ENCODE results near the gene TFAP2E. TPM values are rescaled to one million over a fixed set of nuclear protein-coding genes. Genes with fewer than 3 reads are reported as not detected.
"Not testable (repeated sequence)": the region's sequence is repeated elsewhere in the genome, so short reads cannot be mapped to it uniquely, and the experiment has no call there.

The TFAP2E gene
- total RNA-seq, 1 donor, result 1.3 TPM

DNA sequence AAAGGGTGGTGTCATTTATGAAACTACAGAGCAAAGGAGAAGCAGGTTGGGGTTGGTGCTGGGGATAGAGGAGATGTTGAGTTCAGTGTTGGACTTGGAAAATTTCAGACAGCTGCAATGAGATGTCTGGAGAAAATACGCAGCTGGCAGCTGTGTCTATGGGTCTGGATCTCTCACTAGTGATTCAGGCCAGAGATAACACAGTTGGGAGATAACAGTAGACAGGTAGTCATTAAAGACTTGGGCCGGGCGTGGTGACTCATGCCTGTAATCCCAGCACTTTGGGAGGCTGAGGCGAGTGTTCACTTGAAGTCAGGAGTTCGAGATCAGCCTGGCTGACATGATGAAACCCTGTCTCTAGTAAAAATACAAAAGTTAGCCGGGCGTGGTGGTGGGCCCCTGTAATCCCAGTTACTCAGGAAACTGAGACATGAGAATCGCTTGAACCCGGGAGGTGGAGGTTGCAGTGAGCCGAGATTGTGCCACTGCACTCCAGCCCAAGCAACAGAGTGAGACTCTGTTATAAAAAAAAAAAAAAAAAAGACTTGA, 2.5 kb upstream of the TFAP2E start:
- no peak for DNase-seq (ENCODE audit: low read depth in 2 of 3, low spot score in 2 of 3)

DNA sequence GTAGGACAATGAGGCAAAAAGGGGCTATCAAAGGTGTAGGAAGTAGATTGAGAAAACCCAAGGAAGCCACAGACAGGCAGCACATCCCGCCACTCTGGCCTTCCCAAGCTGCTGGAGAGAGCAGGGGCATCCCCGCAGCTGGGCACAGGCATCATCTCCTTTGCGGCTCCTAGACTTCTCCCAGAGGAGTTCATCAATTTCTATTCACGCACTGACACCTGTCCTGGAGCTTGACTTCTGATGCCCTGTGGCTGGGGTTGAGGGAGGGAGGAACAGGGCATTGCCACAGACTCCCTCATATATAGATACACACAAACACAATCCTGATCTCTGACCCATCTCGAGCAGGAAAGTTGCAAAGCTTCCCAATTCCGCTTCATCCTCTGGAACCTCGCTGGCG, 1.9 kb upstream of the TFAP2E start:
- DNase-seq (ENCODE audit: low read depth in 2 of 3, low spot score in 2 of 3), result no peak

DNA sequence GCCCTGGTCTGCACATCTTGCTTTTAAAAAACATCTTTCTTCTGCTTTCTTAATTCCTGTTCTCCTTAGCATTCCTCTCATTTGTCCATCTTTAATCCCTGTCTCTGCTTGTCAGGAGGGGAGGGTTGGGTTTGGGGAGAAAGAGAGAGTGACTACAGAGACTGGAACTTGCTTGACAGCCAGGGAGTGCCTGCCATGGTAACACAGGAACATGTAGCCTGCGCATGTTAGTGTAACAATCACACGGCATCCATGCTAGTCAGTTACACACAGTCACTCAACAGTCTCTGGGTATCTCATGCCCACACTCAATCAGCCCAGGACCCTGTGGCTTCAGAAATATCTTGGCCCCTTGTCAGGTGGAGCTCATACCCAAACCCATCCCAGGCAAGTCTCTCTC, 818 bp upstream of the TFAP2E start:
- DNase-seq (ENCODE audit: low read depth in 2 of 3, low spot score in 2 of 3), result no peak

DNA sequence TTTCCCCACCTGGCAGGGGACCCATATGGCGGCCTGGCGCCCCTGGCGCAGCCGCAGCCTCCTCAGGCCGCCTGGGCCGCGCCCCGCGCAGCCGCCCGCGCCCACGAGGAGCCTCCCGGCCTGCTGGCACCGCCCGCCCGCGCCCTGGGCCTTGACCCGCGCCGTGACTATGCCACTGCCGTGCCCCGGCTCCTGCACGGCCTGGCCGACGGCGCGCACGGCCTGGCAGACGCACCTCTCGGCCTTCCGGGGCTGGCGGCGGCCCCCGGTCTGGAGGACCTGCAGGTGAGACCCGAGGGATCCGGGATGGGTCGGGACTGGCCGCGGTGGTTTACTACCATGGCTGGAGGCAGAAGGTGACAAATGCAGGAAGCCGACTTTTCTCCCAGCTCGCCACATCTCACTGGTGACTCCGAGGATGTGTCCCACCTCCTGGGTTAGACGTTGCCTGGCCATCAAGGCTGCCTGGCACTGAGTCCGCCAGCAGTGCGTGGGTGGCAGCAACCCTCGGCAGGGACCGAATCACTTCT, 1.1 kb downstream of the TFAP2E start:
- no peak for DNase-seq (ENCODE audit: low read depth in 2 of 3, low spot score in 2 of 3)

DNA sequence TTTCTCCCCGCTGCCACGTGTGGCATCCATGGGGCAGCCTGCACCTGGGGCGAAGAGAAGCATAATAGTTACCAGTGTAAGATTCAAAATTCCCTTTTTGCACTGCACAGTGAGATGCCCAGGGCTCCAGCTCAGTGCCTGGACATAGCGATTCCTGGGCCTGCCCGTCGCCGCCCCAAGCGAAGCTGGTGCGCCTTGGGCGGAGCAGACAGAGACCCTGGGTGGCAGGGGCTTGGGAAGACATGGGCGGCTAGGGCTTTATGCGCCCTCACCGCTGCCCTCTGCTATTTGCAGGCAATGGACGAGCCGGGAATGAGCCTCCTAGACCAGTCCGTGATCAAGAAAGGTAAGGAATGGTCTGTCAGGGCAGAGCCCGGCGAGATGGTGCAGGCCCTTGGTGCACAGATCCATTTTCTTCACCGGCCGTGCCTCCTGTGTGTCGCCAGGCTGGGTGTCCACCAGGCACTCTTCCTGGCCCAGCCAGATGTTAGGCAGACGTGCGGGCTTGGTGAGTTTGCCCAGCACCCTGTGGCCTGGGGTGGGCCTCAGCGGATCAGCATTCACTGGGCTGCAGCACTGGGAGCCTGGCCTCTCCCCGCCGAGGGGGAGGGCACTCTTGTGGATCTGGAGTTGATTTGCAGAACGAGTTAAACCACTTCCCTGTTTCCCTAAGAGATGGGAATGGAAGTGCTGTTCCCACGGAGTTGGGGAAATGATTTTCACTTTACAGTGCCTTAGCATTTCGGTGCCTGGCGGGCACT, 1.7 kb downstream of the TFAP2E start:
- DNase-seq (ENCODE audit: low read depth in 2 of 3, low spot score in 2 of 3), result no peak

DNA sequence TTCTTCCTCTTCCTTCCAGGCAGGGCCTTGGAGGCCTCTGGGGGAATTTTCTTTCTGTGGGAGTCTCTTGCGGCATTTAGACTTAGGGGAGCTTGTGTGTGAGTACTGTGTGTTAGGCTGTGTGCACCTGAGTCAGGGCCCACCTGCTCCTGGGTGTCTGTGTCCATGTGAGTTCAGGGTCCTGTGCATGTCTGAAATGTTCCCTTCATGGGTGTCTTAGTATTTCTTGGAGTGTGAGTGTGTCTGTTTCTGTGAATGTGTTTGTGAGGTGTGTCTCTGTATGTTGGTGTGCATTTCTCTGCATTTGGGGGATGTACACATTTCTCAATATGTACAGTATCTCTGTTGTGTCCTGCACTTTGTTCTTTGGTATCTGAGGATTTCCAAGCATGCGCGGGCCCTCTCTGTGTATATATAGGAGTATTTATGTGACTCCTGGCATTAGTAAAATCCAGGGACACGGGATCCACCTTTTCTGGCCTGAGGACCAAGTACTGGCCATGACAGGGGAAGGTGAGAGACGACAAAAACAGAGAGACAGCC, 2.4 kb downstream of the TFAP2E start:
- DNase-seq (ENCODE audit: low read depth in 2 of 3, low spot score in 2 of 3), result no peak

DNA sequence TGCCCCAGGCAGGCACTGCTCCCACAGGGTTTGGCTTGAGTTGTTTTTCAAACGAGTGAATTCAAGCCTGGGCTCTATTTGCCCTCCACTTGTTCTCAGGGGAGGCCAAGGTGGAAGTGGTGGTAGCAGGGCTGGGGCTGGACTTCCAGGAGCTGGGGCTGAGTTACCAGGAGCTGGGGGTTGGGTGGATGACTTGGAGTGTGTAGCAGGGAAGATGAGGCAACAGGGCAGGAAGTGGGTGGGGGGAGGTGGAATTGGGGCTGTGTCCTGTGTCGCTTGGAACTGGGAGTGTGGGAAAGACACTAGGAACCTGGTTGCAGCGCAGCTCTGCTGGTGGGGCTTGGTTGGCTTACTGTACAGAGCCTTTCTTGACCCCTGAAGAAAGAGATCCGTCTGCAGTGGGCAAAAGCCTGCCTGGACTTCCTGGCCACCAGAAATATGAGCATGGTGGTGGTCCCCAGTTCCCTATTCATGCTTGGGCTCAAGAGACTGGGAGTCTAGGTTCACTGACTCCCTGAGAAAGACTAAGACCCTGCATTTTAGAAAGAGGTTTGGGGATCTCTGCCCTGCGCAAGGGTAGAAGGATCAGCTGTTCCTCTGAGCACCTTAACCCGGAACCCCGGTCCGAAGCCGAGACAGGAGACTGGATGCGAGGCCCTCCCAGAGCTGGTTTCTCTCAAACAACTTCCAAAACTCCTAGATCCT, 3.1 kb downstream of the TFAP2E start:
- no peak for DNase-seq (ENCODE audit: low read depth in 2 of 3, low spot score in 2 of 3)

DNA sequence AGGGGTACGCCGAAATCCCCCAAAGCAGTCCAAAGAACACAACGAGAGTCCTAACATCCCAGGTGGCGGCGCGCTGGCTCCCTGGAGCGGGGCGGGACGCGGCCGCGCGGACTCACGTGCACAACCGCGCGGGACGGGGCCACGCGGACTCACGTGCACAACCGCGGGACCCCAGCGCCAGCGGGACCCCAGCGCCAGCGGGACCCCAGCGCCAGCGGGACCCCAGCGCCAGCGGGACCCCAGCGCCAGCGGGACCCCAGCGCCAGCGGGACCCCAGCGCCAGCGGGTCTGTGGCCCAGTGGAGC, 3.6 kb downstream of the TFAP2E start:
- DNase-seq (ENCODE audit: low read depth in 2 of 3, low spot score in 2 of 3), result not testable (repeated sequence)

DNA sequence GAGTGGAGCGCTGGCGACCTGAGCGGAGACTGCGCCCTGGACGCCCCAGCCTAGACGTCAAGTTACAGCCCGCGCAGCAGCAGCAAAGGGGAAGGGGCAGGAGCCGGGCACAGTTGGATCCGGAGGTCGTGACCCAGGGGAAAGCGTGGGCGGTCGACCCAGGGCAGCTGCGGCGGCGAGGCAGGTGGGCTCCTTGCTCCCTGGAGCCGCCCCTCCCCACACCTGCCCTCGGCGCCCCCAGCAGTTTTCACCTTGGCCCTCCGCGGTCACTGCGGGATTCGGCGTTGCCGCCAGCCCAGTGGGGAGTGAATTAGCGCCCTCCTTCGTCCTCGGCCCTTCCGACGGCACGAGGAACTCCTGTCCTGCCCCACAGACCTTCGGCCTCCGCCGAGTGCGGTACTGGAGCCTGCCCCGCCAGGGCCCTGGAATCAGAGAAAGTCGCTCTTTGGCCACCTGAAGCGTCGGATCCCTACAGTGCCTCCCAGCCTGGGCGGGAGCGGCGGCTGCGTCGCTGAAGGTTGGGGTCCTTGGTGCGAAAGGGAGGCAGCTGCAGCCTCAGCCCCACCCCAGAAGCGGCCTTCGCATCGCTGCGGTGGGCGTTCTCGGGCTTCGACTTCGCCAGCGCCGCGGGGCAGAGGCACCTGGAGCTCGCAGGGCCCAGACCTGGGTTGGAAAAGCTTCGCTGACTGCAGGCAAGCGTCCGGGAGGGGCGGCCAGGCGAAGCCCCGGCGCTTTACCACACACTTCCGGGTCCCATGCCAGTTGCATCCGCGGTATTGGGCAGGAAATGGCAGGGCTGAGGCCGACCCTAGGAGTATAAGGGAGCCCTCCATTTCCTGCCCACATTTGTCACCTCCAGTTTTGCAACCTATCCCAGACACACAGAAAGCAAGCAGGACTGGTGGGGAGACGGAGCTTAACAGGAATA, 4.2 kb downstream of the TFAP2E start:
- DNase-seq (ENCODE audit: low read depth in 2 of 3, low spot score in 2 of 3), result peak in 2 of 3 donors; percentile 91 to 96

DNA sequence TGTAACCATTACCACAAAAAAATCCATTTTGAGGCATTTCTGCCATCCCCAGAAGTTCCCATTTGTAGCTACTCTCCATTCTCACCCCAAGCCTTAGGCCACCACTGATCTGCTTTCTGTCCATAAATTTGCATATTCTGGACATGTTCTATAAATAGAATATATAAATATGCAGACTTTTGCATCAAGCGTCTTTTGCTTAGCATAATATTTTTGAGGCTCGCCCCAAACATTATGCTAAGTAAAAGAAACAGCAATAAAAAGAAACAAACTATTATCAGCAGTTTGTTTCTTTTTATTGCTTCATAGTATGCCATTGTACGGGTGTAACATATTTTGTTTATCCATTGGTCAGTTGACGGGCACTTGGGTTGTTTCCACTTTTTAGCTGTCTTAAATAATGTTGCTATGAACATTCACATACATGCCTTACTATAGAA, 7.9 kb downstream of the TFAP2E start:
- no peak for DNase-seq (ENCODE audit: low read depth in 2 of 3, low spot score in 2 of 3)

DNA sequence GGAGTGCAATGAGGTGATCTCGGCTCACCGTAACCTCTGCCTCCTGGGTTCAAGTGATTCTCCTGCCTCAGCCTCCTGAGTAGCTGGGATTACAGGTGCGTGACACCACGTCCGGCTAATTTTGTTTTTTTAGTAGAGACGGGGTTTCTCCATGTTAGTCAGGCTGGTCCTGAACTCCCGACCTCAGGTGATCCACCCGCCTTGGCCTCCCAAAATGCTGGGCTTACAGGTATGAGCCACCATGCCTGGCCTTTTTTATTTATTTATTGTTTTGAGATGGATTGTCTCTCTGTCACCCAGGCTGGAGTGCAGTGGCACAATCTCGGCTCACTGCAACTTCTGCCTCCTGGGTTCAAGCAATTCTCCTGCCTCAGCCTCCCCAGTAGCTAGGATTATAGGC, 8.5 kb downstream of the TFAP2E start:
- DNase-seq (ENCODE audit: low read depth in 2 of 3, low spot score in 2 of 3), result not testable (repeated sequence)

DNA sequence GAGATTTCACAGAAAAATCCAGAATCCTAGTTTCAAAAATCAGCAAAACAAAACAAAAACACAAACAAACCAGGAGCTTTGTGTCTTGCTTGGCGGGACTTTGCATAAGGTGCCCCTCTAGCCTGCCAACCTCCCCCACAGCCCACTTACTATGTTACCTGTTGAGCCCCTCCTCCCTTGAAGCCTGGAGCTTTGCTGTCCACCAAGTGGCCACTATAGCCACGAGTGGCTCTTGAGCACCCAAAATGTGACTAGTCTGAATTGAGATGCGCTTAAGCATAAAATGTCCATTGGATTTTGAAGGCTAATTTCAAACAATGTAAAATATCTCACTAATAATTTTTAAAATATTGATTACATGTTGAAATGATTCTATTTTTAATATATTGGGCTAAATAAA, 12.2 kb downstream of the TFAP2E start:
- DNase-seq (ENCODE audit: low read depth in 2 of 3, low spot score in 2 of 3), result no peak

DNA sequence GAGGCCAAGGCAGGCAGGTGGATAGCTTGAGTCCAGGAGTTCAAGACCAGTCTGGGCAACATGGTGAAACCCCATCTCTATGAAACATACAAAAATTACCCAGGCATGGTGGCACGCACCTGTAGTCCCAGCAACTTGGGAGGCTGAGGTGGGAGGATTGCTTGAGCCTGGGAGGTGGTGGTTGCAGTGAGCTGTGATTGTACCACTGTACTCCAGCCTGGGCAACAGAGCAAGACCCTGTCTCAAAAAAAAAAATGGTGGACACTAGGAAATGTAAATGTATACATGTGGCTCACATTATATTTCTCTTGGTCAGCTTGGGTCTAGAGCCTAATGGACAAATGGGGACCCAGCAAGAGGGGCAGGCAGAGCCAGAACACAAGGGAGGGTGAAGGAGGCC, 12.7 kb downstream of the TFAP2E start:
- not testable (repeated sequence) for DNase-seq (ENCODE audit: low read depth in 2 of 3, low spot score in 2 of 3)

DNA sequence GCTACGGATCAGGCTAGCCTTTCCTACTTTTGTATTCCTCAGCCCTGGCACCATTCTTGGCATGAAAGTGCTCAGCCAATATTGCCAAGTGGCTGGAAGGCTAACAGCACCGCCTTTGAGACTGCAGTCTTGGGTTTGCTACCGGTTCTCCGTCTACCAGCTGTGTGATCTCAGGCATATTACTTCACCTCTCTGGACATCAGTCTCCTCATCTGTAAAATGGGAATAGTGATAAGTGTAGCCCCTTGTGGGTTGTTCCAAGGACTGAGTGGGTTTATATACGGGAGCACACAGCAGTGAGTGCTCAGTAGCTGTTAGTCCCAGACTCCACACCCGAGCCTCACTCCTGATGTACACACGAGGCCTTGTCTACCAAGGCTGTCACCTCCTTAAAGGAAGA, 13.7 kb downstream of the TFAP2E start:
- no peak for DNase-seq (ENCODE audit: low read depth in 2 of 3, low spot score in 2 of 3)

DNA sequence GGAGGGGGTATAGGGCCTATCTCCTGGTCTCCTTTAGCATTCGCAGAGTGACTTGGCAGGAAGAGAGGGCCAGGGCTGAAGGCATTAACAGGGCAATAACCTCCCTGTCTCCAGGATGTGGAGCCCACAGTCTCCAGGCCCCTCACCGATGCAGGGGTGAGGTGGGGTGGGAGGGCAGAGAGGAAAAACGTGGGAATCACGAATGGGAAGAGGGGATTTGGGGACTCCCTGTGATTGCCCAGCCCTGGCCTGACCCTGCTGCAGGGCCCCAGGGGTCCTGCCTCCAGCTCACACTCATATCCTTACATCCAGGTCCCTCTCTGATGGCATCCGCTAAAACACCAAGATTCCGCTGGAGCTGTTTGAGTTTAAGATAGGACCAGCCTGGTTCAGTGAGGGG, 14.6 kb downstream of the TFAP2E start:
- DNase-seq (ENCODE audit: low read depth in 2 of 3, low spot score in 2 of 3), result no peak

DNA sequence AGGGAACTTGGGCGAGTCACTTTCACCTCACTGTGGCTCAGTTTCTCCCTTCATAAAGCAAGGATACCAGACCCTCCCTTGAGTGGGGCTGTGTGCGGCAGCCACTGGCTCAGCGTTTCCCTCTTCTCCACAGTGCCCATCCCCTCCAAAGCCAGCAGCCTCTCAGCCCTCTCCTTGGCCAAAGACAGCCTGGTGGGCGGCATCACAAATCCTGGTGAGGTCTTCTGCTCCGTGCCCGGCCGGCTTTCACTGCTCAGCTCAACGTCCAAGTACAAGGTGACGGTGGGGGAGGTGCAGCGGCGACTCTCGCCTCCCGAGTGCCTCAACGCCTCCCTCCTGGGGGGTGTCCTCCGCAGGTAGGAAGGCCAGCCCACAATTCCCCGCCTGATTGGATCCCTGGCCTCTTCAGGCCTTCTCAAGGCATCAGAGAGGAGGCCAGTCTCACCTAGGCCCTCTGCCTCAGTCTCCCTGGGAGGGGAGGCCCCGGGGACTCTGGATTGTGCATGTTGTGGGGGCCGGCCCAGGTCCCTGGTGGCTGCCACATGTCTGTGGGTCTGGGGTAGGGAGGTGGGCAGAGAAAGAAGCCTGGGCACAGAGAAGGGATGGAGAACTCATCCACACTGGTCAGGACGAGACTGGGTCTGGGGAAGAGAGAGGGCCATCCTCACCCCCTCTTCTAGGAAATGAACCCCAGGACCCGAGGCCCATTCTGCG, 15.2 kb downstream of the TFAP2E start:
- DNase-seq (ENCODE audit: low read depth in 2 of 3, low spot score in 2 of 3), result no peak

DNA sequence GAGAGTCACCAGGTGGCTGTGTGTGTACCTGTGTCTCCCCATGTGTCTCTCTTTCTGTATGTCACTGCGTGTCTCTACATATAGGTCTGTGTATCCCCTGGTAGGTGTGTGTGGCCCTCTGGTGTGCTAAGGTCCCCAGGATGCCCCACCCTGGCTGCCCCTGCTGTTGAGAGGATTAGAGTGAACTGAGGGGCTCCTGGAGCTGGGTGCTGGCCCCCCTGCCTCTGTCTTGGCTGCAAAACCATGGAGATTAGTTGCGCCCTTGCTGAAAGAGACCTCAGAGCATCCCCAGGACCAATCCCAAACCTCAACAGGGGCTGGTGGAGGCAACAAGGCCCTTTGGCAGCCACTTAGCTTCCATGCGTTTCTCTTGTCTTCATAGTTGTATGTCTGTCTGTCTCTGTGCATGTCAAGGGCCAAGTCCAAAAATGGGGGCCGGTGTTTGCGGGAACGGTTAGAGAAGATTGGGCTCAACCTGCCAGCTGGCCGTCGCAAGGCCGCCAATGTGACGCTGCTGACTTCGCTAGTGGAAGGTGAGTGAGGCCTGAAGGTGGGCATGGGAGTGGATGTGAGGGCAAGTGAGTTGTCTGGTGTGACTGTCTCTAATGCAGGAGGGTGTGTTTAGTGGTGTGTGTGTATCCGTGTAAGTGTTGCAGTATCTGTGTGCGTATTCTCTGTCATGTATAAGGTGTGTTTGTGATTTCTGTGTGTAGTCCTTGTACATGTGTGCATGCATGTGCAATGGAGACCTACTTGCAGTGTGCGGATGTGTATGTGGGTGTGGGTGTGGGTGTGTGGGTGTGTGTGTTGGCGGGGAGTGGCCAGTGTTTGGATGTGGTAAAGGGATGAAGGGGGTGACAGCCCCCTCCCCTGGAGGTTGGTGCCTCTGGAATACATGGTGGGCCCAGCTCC, 16.7 kb downstream of the TFAP2E start:
- DNase-seq (ENCODE audit: low read depth in 2 of 3, low spot score in 2 of 3), result no peak

DNA sequence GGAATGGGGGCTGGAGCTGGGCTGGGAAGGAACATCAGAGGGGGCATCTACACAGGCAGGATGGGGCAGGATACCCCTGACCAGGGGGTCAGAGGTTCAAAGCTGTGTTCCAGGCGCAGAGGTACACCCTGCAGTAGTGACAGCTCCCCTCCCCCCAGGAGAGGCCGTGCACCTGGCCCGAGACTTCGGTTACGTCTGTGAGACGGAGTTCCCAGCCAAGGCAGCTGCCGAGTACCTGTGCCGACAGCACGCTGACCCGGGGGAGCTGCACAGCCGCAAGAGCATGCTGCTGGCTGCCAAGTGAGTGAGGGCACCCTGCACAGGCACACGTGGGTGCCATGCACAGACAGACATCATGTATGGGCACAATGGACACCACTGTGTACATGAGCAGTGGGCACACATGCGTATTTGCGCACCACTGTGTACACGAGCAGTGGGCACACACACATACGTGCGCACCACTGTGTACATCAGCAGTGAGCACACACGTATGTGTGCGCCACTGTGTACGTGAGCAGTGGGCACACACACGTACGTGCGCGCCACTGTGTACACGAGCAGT, 17.4 kb downstream of the TFAP2E start:
- DNase-seq (ENCODE audit: low read depth in 2 of 3, low spot score in 2 of 3), result no peak

DNA sequence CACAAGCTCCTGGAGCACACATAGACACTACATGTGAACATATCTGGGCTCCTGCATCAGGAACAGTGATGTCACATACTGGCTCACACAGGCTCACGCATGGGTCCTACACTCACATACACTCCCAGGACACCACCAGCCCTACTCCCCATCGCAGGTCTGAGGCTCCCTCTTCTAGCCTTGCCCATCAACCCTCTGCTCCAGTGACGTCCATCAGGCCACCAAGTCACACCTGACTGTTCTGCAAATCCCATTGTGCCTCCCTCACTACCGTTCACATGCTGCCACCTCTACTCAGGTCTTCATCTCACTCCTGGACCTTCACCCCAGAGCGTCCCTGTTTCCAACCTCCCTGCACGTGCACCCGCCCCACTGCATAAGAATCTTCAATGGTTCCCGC, 18.1 kb downstream of the TFAP2E start:
- DNase-seq (ENCODE audit: low read depth in 2 of 3, low spot score in 2 of 3), result no peak

All from hematopoietic multipotent progenitor cell (in vitro differentiated cells).